ENCODE data around the gene USP54. TPM values are rescaled to one million over a fixed set of nuclear protein-coding genes. Genes with fewer than 3 reads are reported as not detected.

Gene USP54
- total and polyA plus RNA-seq, 2 donors (not counting 1 experiment from before 2014, with no cell fraction given): 2.3 to 12.9 TPM

GRCh38 chr10:73534857-73535256, 56.3 kb downstream of the USP54 start:
- TF ChIP-seq CTCF (IDR thresholded peaks at IDR 0.05) (no peak), EZH2 (IDR thresholded peaks at IDR 0.05; ENCODE audit: borderline replicate concordance, insufficient read depth, low read depth, low read length, poor library complexity, severe bottlenecking) (no peak)
- Histone ChIP-seq H4K20me1 (ENCODE audit: control insufficient read depth, insufficient read depth, low read length, poor library complexity, severe bottlenecking) (no peaks in the 10 kb centered on the region), H3K27ac (ENCODE audit: low read length in 2 of 2) (no peak overlapping the region), H3K4me2 (replicated peaks; ENCODE audit: low read depth, low read length, poor library complexity, severe bottlenecking) (no peak overlapping the region), H3K9me3 (ENCODE audit: control extremely low read depth in 1 of 3, control insufficient read depth in 2 of 3, insufficient read depth in 1 of 3, low read length in 2 of 3) (no peaks in the 10 kb centered on the region), H3K79me2 (ENCODE audit: control insufficient read depth, insufficient read depth, low read length) (no peaks in the 10 kb centered on the region), H3K9ac (ENCODE audit: low read length) (no peak overlapping the region), H3K4me3 (ENCODE audit: control extremely low read depth in 1 of 5, extremely low read depth in 1 of 5, insufficient read depth in 1 of 5, low read depth in 2 of 5, low read length in 4 of 5) (no peak overlapping the region), H3K27me3 (replicated peaks in 1 of 4; ENCODE audit: control extremely low read depth in 1 of 4, control insufficient read depth in 3 of 4, insufficient read depth in 4 of 4, low read length in 3 of 4) (no peaks in the 10 kb centered on the region), H3K36me3 (replicated peaks in 1 of 2; ENCODE audit: control extremely low read depth in 1 of 2, control insufficient read depth in 1 of 2, extremely low read depth in 1 of 2, insufficient read depth in 2 of 2, low read length in 1 of 2) (no peaks in the 10 kb centered on the region), H3K4me1 (ENCODE audit: control insufficient read depth in 2 of 2, insufficient read depth in 2 of 2, low read length in 2 of 2) (no peaks in the 10 kb centered on the region), H2AFZ (ENCODE audit: insufficient read depth, low read depth, low read length, poor library complexity, severe bottlenecking) (no peak overlapping the region)
- Mint-ChIP-seq H3K27me3 (no peaks in the 10 kb centered on the region), H3K9me3 (ENCODE audit: insufficient read depth) (no peaks in the 10 kb centered on the region), H3K27ac (no peak overlapping the region), H3K4me3 (no peak overlapping the region), H3K4me1 (no peaks in the 10 kb centered on the region)
- no CpG with 5 or more reads among the region's 1 CpG for WGBS (ENCODE audit: insufficient coverage)
- DNase-seq: no peak
- ATAC-seq (ENCODE audit: low read depth): no peak
- CTCF ChIA-PET: interaction anchor here (3.2 kb wide), 1 partner anchor 109 kb away, joined by 16 read pairs; no protein-coding TSS in a partner anchor
- intact Hi-C loops (cut with micrococcal nuclease): no loop called here
- POLR2A ChIA-PET: no interaction called here

DNA sequence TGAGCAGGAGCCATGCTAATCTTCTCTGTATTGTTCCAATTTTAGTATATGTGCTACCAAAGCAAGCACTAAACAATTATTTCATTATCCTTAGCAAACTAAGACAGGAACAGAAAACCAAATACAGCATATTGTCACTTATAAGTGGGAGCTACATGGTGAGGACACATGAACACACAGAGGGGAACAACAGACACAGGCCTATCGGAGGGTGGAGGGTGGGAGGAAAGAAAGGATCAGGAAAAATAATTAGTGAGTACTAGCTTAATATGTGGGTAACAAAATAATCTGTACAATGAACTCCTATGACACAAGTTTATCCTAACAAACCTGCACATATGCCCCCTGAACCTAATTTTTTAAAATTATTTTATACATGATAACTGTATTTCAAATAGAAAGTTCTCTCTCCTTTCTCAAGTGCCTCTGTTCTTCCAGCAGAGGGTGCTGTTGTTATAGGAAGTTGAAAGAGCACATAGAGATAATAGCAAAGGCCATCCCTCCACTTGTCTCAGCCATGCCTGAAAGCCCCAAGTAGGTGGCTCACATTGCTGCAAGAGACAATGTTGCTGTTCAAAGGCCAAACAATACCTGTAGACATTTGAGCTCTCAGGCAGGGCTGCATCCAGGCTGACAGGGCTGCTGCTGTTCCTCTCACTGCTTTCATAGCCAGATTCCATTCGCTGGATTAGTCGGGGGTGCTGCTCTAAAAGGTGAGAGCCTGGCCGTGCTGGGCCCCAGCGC, 61.9 kb downstream of the USP54 start:
- Mint-ChIP-seq H3K27ac (no peak overlapping the region), H3K9me3 (ENCODE audit: insufficient read depth) (no peaks in the 10 kb centered on the region), H3K27me3 (no peaks in the 10 kb centered on the region), H3K4me3 (no peak overlapping the region), H3K4me1 (no peaks in the 10 kb centered on the region)
- DNase-seq: peak; percentile 79
- CTCF ChIA-PET: interaction anchor here (0.5 to 6.5 kb wide), 21 partner anchors 8 to 411 kb away, joined by 3 to 191 read pairs (median 4); partner anchors contain the start of genes MYOZ1 and USP54
- Histone ChIP-seq H3K9me3 (ENCODE audit: control extremely low read depth in 1 of 3, control insufficient read depth in 2 of 3, insufficient read depth in 1 of 3, low read length in 2 of 3) (no peaks in the 10 kb centered on the region), H3K79me2 (ENCODE audit: control insufficient read depth, insufficient read depth, low read length) (no peaks in the 10 kb centered on the region), H3K4me2 (replicated peaks; ENCODE audit: low read depth, low read length, poor library complexity, severe bottlenecking) (no peak overlapping the region), H3K27me3 (replicated peaks in 1 of 4; ENCODE audit: control extremely low read depth in 1 of 4, control insufficient read depth in 3 of 4, insufficient read depth in 4 of 4, low read length in 3 of 4) (no peaks in the 10 kb centered on the region), H4K20me1 (ENCODE audit: control insufficient read depth, insufficient read depth, low read length, poor library complexity, severe bottlenecking) (no peaks in the 10 kb centered on the region), H3K4me3 (ENCODE audit: control extremely low read depth in 1 of 5, extremely low read depth in 1 of 5, insufficient read depth in 1 of 5, low read depth in 2 of 5, low read length in 4 of 5) (no peak overlapping the region), H3K9ac (ENCODE audit: low read length) (no peak overlapping the region), H3K36me3 (replicated peaks in 1 of 2; ENCODE audit: control extremely low read depth in 1 of 2, control insufficient read depth in 1 of 2, extremely low read depth in 1 of 2, insufficient read depth in 2 of 2, low read length in 1 of 2) (no peaks in the 10 kb centered on the region), H2AFZ (ENCODE audit: insufficient read depth, low read depth, low read length, poor library complexity, severe bottlenecking) (peak overlapping the region; percentile 23), H3K4me1 (ENCODE audit: control insufficient read depth in 2 of 2, insufficient read depth in 2 of 2, low read length in 2 of 2) (no peaks in the 10 kb centered on the region), H3K27ac (ENCODE audit: low read length in 2 of 2) (no peak overlapping the region)
- ATAC-seq (ENCODE audit: low read depth): peak; percentile 88
- POLR2A ChIA-PET: no interaction called here
- intact Hi-C loops (cut with micrococcal nuclease): loop anchor here (1.0 kb wide), 2 partner anchors 96 to 350 kb away; no protein-coding TSS in a partner anchor
- TF ChIP-seq EZH2 (IDR thresholded peaks at IDR 0.05; ENCODE audit: borderline replicate concordance, insufficient read depth, low read depth, low read length, poor library complexity, severe bottlenecking): no peak
- peak; percentile 90 for TF ChIP-seq CTCF (IDR thresholded peaks at IDR 0.05)
- 100% methylated on average over 4 of the region's 5 CpGs for WGBS (ENCODE audit: insufficient coverage)

All from B cell (primary cell).